IMR-90 (cell line): ENCODE measurements around the gene ZNF497. TPM values are rescaled to one million over a fixed set of nuclear protein-coding genes. Genes with fewer than 3 reads are reported as not detected.

Experiments used
- ATAC-seq: fragments of 200-7000 bp; cut with Tn5 transposase; 2 replicates; pipeline ENCODE4 v1.9.1; 2020; ENCODE audit warnings: low read depth, mild to moderate bottlenecking, moderate library complexity
- BruUV-seq: library from RNA; stranded (reverse); fragments of 400-500 nt; replicated peaks from 2 replicates; lab custom pipeline; 2021; lab: Mats Ljungman, UMichigan
- CTCF ChIA-PET: fragments of 300-600 bp; formaldehyde crosslinking; extraction: SDS; loops from one replicate; lab custom pipeline; 2021; ENCODE audit warnings: antibody characterized with exemption; lab: Yijun Ruan, JAX
- POLR2A ChIA-PET: fragments of 300-600 bp; sonication (Branson Sonifier 250); formaldehyde crosslinking; loops from one replicate; lab custom pipeline; 2022; ENCODE audit warnings: antibody characterized with exemption; ENCODE audit not compliant: unreplicated experiment; lab: Charles Lee
- DNase-seq: peaks from one replicate; pipeline ENCODE4 v3.0.0; 2013
- H2AFZ ChIP-seq: replicated peaks from 2 replicates; pipeline ENCODE3; 2013; ENCODE audit warnings: low read length, mild to moderate bottlenecking; ENCODE audit not compliant: poor library complexity
- H2AK5ac ChIP-seq: 2 replicates; pipeline ENCODE4 v1.6.1; 2013; ENCODE audit warnings: low read depth, low read length, inconsistent platforms
- H2AK9ac ChIP-seq: replicated peaks from 2 replicates; pipeline ENCODE3; 2013; ENCODE audit warnings: mild to moderate bottlenecking, low read depth, low read length, moderate library complexity; ENCODE audit not compliant: poor library complexity
- H2BK120ac ChIP-seq: 2 replicates; pipeline ENCODE4 v1.6.1; 2013; ENCODE audit warnings: low read depth, low read length, inconsistent platforms
- H2BK15ac ChIP-seq: 3 replicates; pipeline ENCODE4 v1.6.1; 2013; ENCODE audit warnings: low read depth, low read length, inconsistent platforms
- H2BK20ac ChIP-seq: 2 replicates; pipeline ENCODE4 v1.6.1; 2013; ENCODE audit warnings: low read depth, mild to moderate bottlenecking, inconsistent platforms, low read length, moderate library complexity
- H2BK5ac ChIP-seq: 2 replicates; pipeline ENCODE4 v1.6.1; 2013; ENCODE audit warnings: mild to moderate bottlenecking, low read depth, low read length, inconsistent platforms; ENCODE audit not compliant: poor library complexity, severe bottlenecking
- H3K14ac ChIP-seq: replicated peaks from 2 replicates; pipeline ENCODE4 v1.6.1; 2013; ENCODE audit warnings: low read depth, low read length, inconsistent platforms
- H3K18ac ChIP-seq: 2 replicates; pipeline ENCODE4 v1.6.1; 2013; ENCODE audit warnings: low read depth, low read length, control low read depth
- H3K23ac ChIP-seq: 2 replicates; pipeline ENCODE4 v1.6.1; 2013; ENCODE audit warnings: low read depth, low read length, inconsistent platforms
- H3K27ac ChIP-seq: 2 replicates; pipeline ENCODE4 v1.5.1; 2013; ENCODE audit warnings: mild to moderate bottlenecking, control low read depth, low read length; ENCODE audit not compliant: insufficient read depth
- H3K27me3 ChIP-seq: 2 replicates; pipeline ENCODE4 v1.6.1; 2013; ENCODE audit warnings: low read length; ENCODE audit not compliant: control insufficient read depth, insufficient read depth
- H3K36me3 ChIP-seq: 2 replicates; pipeline ENCODE4 v1.6.1; 2013; ENCODE audit warnings: low read length, mixed read lengths; ENCODE audit not compliant: control insufficient read depth, insufficient read depth
- H3K4ac ChIP-seq: 2 replicates; pipeline ENCODE4 v1.6.1; 2013; ENCODE audit warnings: low read depth, low read length, inconsistent platforms
- H3K4me1 ChIP-seq: 2 replicates; pipeline ENCODE4 v1.6.1; 2013; ENCODE audit warnings: low read length, mixed read lengths; ENCODE audit not compliant: control insufficient read depth, insufficient read depth
- H3K4me2 ChIP-seq: 2 replicates; pipeline ENCODE4 v1.6.1; 2013; ENCODE audit warnings: low read depth, mild to moderate bottlenecking, control low read depth, low read length, moderate library complexity
- H3K4me3 ChIP-seq: 2 replicates; pipeline ENCODE4 v1.5.1; 2013; ENCODE audit warnings: low read depth, mild to moderate bottlenecking, control low read depth, low read length, moderate library complexity; ENCODE audit not compliant: insufficient read depth
- H3K56ac ChIP-seq: 2 replicates; pipeline ENCODE4 v1.6.1; 2013; ENCODE audit warnings: low read length, inconsistent platforms; ENCODE audit not compliant: insufficient read depth; ENCODE audit errors: extremely low read depth
- H3K79me1 ChIP-seq, 2 experiments: 2 replicates each; pipeline ENCODE4 v1.6.1; 2013; ENCODE audit warnings: low read length in 2 of 2, inconsistent platforms in 1 of 2, low read depth in 1 of 2
- H3K9ac ChIP-seq: 2 replicates; pipeline ENCODE4 v1.6.1; 2013; ENCODE audit warnings: low read depth, low read length, control low read depth
- H3K9me1 ChIP-seq: 2 replicates; pipeline ENCODE4 v1.6.1; 2013; ENCODE audit warnings: low read length, inconsistent platforms; ENCODE audit not compliant: insufficient read depth
- H3K9me3 ChIP-seq: 2 replicates; pipeline ENCODE4 v1.6.1; 2013; ENCODE audit warnings: low read length; ENCODE audit not compliant: control insufficient read depth, insufficient read depth
- H4K20me1 ChIP-seq: 2 replicates; pipeline ENCODE4 v1.6.1; 2013; ENCODE audit warnings: low read length, inconsistent platforms; ENCODE audit not compliant: insufficient read depth
- H4K5ac ChIP-seq: 2 replicates; pipeline ENCODE4 v1.6.1; 2013; ENCODE audit warnings: mild to moderate bottlenecking, low read depth, low read length, control low read depth
- H4K8ac ChIP-seq, 2 experiments: 2 replicates each; pipeline ENCODE4 v1.6.1; 2013; ENCODE audit warnings: low read depth in 2 of 2, low read length in 2 of 2, control low read depth in 1 of 2, inconsistent platforms in 1 of 2
- H4K91ac ChIP-seq: 2 replicates; pipeline ENCODE4 v1.6.1; 2013; ENCODE audit warnings: low read depth, low read length, inconsistent platforms; ENCODE audit not compliant: insufficient read depth
- BHLHE40 ChIP-seq: fragments of 150-350 bp; IDR thresholded peaks from 2 replicates; pipeline ENCODE4 v1.6.1; 2016; ENCODE audit warnings: mild to moderate bottlenecking, low read depth, low read length
- CEBPB ChIP-seq: IDR thresholded peaks from 2 replicates; pipeline ENCODE4 v1.6.1; 2012; ENCODE audit warnings: low read depth, low read length, improper control_type of control experiment
- CHD1 ChIP-seq: IDR thresholded peaks from 2 replicates; pipeline ENCODE4 v1.6.1; 2012; ENCODE audit warnings: low read depth, low read length, improper control_type of control experiment
- FOS ChIP-seq: fragments of 150-350 bp; IDR thresholded peaks from 2 replicates; pipeline ENCODE4 v1.6.1; 2016; ENCODE audit warnings: low read depth, low read length
- MAZ ChIP-seq: IDR thresholded peaks from 2 replicates; pipeline ENCODE4 v1.6.1; 2012; ENCODE audit warnings: low read depth, mild to moderate bottlenecking, low read length, improper control_type of control experiment, moderate library complexity, borderline replicate concordance
- MXI1 ChIP-seq: IDR thresholded peaks from 2 replicates; pipeline ENCODE4 v1.6.1; 2012; ENCODE audit warnings: low read depth, mild to moderate bottlenecking, low read length, moderate library complexity, borderline replicate concordance
- NFE2L2 ChIP-seq: fragments of 150-350 bp; IDR thresholded peaks from 2 replicates; pipeline ENCODE4 v1.6.1; 2016; ENCODE audit warnings: low read depth, mild to moderate bottlenecking, low read length
- POLR2A ChIP-seq: IDR thresholded peaks from 2 replicates; pipeline ENCODE4 v1.6.1; 2012; ENCODE audit warnings: mild to moderate bottlenecking, low read depth, low read length
- RAD21 ChIP-seq: IDR thresholded peaks from 2 replicates; pipeline ENCODE4 v1.6.1; 2012; ENCODE audit warnings: low read length, improper control_type of control experiment
- RCOR1 ChIP-seq: IDR thresholded peaks from 2 replicates; pipeline ENCODE4 v1.6.1; 2012; ENCODE audit warnings: mild to moderate bottlenecking, low read length, improper control_type of control experiment; ENCODE audit not compliant: insufficient replicate concordance
- RFX5 ChIP-seq: IDR thresholded peaks from 2 replicates; pipeline ENCODE4 v1.8.0; 2012; ENCODE audit warnings: low read depth, mild to moderate bottlenecking, low read length, moderate library complexity
- SMC3 ChIP-seq: fragments of 150-350 bp; IDR thresholded peaks from 2 replicates; pipeline ENCODE4 v1.6.1; 2016; ENCODE audit warnings: low read depth, mild to moderate bottlenecking, antibody characterized with exemption, low read length, moderate library complexity
- WGBS, 2 experiments: methylation state at CpG; one replicate each; pipeline versions ENCODE4 v1.1.5 to v1.1.7; 2013; ENCODE audit warnings: missing lambda C conversion rate in 2 of 2; ENCODE audit not compliant: insufficient read length in 1 of 2; ENCODE audit errors: extremely low coverage in 2 of 2; 5-methylcytosine and 5-hydroxymethylcytosine counted together
- dilution Hi-C: fragments of 300-500 bp; cut with HindIII; formaldehyde crosslinking; loops from one replicate; pipeline ENCODE4 v1.14.3; 2018; ENCODE audit warnings: low sequenced_read_pairs; ENCODE audit not compliant: unreplicated experiment
- in situ Hi-C: fragments of 300-500 bp; cut with MboI; formaldehyde crosslinking; loops from 3 replicates; pipeline ENCODE4 v1.14.3; 2019; ENCODE audit warnings: low sequenced_read_pairs, inconsistent platforms, mixed read lengths
- intact Hi-C: fragments of 100-400 bp; cut with micrococcal nuclease; formaldehyde crosslinking; loops from 2 replicates; pipeline ENCODE4 v1.10.0; 2022
- polyA plus RNA-seq, 3 experiments: library from polyadenylated mRNA; depleted of rRNA; stranded (reverse); fragments of >200 nt; gene quantifications; 2 replicates each; pipeline ENCODE4 v1.2.3, GENCODE V29; 2012; ENCODE audit warnings: low replicate concordance in 1 of 3
- total RNA-seq: library from RNA; depleted of rRNA; stranded (reverse); fragments of >200 nt; gene quantifications from 2 replicates; pipeline ENCODE4 v1.2.3, GENCODE V29; 2012
- TF ChIP-seq, protein P1 (sequence below): fragments of 150-350 bp; IDR thresholded peaks from 2 replicates; pipeline ENCODE4 v1.6.1; 2016; ENCODE audit warnings: low read depth, mild to moderate bottlenecking, low read length, moderate library complexity, borderline replicate concordance
- TF ChIP-seq, protein P2 (sequence below): fragments of 150-350 bp; IDR thresholded peaks from 2 replicates; pipeline ENCODE4 v1.6.1; 2017; ENCODE audit warnings: mild to moderate bottlenecking, antibody characterized with exemption, low read length, low read depth
- TF ChIP-seq, protein P3 (sequence below): conservative IDR thresholded peaks from 2 replicates; pipeline ENCODE4 v1.5.1; 2012; ENCODE audit warnings: mild to moderate bottlenecking, low read depth, low read length, improper control_type of control experiment

Gene ZNF497
- total and polyA plus RNA-seq, 2 of the 4 experiments (the other 2 are of a cell fraction): 0.18 to 0.24 TPM

DNA sequence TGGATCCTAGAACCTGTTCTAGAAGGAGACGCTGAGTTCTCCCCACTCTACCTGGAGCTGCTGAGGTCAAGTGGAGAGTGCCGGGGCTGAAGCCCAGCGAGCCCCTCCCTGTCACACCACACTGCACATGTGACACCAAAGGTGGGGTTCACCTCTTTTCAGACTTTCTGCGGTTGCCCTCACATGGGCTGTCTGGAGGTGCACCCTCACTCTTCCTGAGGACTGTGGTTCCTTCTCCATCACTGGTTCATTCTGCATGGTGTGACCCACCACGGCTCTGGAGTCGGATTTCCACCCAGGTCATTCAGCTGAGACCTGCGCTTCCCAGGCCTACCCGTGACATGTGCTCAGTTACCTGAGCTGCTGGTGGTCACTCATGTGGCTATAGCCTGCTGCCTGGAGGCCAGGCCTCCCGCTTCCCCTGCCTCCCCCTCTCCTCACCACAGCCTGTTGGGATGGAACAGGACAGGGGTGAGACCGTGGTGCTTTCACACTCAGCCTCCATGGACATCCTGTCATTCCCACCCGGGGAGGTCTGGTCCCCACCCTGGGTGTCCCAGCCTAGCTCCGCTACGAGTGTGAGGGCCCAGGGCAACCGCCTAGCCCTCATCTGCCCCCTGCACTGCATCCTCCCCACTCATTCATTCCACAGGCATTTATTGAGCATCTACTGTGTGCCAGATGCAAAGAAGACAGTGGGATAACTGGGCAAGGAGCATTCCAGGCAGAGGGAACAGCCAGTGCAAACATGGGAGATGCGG, 8.7 kb downstream of the ZNF497 start:
- Histone ChIP-seq H3K27me3 (peaks cover 10% of the 10 kb centered on the region), H3K18ac (no peak overlapping the region), H3K23ac (no peak overlapping the region), H3K9ac (no peak overlapping the region), H3K79me1 (peaks cover 5 to 30% of the 10 kb centered on the region in 2 experiments; a peak in 3 of 4 replicates), H2BK15ac (no peak overlapping the region), H3K4me3 (no peak overlapping the region), H3K14ac (no peak overlapping the region), H3K27ac (no peak overlapping the region), H3K9me1 (peaks cover 4% of the 10 kb centered on the region; the same call in 1 of the 2 replicates), H2BK20ac (no peak overlapping the region), H2AFZ (no peak overlapping the region), H3K4ac (no peak overlapping the region), H3K4me1 (peaks cover 11% of the 10 kb centered on the region), H2AK5ac (no peak overlapping the region), H4K5ac (no peak overlapping the region), H3K4me2 (no peak overlapping the region), H2BK5ac (no peak overlapping the region), H4K8ac (no peak overlapping the region), H2BK120ac (no peak overlapping the region), H3K56ac (no peak overlapping the region), H4K20me1 (peaks cover 8% of the 10 kb centered on the region), H4K91ac (no peak overlapping the region), H3K9me3 (no peaks in the 10 kb centered on the region), H2AK9ac (no peak overlapping the region), H3K36me3 (peaks cover 11% of the 10 kb centered on the region; the same call in 1 of the 2 replicates)
- ATAC-seq: no peak
- DNase-seq: no peak
- in situ Hi-C loops: no loop called here
- dilution Hi-C loops: no loop called here
- intact Hi-C loops: no loop called here
- 89% methylated on average over 5 of the region's 15 CpGs; no CpG with 5 or more reads in 1 of the 2 experiments for WGBS, 2 experiments
- CTCF ChIA-PET: no interaction called here
- POLR2A ChIA-PET: no interaction called here
- BruUV-seq: no TSS peak
- no peak for TF ChIP-seq POLR2A
- no peak for TF ChIP-seq RAD21
- TF ChIP-seq SMC3: no peak
- TF ChIP-seq, protein P1, sequence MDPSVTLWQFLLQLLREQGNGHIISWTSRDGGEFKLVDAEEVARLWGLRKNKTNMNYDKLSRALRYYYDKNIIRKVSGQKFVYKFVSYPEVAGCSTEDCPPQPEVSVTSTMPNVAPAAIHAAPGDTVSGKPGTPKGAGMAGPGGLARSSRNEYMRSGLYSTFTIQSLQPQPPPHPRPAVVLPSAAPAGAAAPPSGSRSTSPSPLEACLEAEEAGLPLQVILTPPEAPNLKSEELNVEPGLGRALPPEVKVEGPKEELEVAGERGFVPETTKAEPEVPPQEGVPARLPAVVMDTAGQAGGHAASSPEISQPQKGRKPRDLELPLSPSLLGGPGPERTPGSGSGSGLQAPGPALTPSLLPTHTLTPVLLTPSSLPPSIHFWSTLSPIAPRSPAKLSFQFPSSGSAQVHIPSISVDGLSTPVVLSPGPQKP: no peak
- no peak for TF ChIP-seq BHLHE40
- no peak for TF ChIP-seq CHD1
- TF ChIP-seq RFX5: no peak
- TF ChIP-seq RCOR1: no peak
- no peak for TF ChIP-seq FOS
- TF ChIP-seq, protein P2, sequence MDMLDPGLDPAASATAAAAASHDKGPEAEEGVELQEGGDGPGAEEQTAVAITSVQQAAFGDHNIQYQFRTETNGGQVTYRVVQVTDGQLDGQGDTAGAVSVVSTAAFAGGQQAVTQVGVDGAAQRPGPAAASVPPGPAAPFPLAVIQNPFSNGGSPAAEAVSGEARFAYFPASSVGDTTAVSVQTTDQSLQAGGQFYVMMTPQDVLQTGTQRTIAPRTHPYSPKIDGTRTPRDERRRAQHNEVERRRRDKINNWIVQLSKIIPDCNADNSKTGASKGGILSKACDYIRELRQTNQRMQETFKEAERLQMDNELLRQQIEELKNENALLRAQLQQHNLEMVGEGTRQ: no peak
- TF ChIP-seq, protein P3, sequence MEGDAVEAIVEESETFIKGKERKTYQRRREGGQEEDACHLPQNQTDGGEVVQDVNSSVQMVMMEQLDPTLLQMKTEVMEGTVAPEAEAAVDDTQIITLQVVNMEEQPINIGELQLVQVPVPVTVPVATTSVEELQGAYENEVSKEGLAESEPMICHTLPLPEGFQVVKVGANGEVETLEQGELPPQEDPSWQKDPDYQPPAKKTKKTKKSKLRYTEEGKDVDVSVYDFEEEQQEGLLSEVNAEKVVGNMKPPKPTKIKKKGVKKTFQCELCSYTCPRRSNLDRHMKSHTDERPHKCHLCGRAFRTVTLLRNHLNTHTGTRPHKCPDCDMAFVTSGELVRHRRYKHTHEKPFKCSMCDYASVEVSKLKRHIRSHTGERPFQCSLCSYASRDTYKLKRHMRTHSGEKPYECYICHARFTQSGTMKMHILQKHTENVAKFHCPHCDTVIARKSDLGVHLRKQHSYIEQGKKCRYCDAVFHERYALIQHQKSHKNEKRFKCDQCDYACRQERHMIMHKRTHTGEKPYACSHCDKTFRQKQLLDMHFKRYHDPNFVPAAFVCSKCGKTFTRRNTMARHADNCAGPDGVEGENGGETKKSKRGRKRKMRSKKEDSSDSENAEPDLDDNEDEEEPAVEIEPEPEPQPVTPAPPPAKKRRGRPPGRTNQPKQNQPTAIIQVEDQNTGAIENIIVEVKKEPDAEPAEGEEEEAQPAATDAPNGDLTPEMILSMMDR: no peak
- no peak for TF ChIP-seq MXI1
- TF ChIP-seq MAZ: no peak
- no peak for TF ChIP-seq NFE2L2
- no peak for TF ChIP-seq CEBPB
